Osteoblast (primary cell): Measurements from ENCODE around the gene RBP7. TPM values are rescaled to one million over a fixed set of nuclear protein-coding genes. Genes with fewer than 3 reads are reported as not detected.
A peak's percentile ranks its signal among the peaks of the same experiment; 100 is the strongest.

ENCODE experiments used
- DNase-seq: peaks from one replicate; pipeline ENCODE4 v3.0.0; 2011; ENCODE audit warnings: low spot score, mixed read lengths; ENCODE audit not compliant: insufficient read length; ENCODE audit errors: missing footprints
- H2AFZ ChIP-seq: 2 replicates; pipeline ENCODE4 v1.6.0; 2011; ENCODE audit warnings: mild to moderate bottlenecking, low read length
- H3K27ac ChIP-seq: 2 replicates; pipeline ENCODE4 v1.5.1; 2011; ENCODE audit warnings: mild to moderate bottlenecking, low read depth, low read length, moderate library complexity
- H3K27me3 ChIP-seq: 2 replicates; pipeline ENCODE4 v1.6.0; 2012; ENCODE audit warnings: mild to moderate bottlenecking, control low read depth, inconsistent platforms, low read length, moderate library complexity; ENCODE audit not compliant: insufficient read depth
- H3K36me3 ChIP-seq: 2 replicates; pipeline ENCODE4 v1.5.1; 2011; ENCODE audit warnings: mild to moderate bottlenecking, low read length, control low read depth, moderate library complexity; ENCODE audit not compliant: insufficient read depth
- H3K4me1 ChIP-seq: 2 replicates; pipeline ENCODE4 v1.5.1; 2011; ENCODE audit warnings: mild to moderate bottlenecking, low read length, control low read depth, moderate library complexity; ENCODE audit not compliant: insufficient read depth
- H3K4me2 ChIP-seq: 2 replicates; pipeline ENCODE4 v1.6.0; 2011; ENCODE audit warnings: mild to moderate bottlenecking, low read length; ENCODE audit not compliant: insufficient read depth
- H3K4me3 ChIP-seq: fragments of 200-600 bp; sonication (generic); 3 replicates; pipeline ENCODE4 v1.5.1; 2012; ENCODE audit warnings: mild to moderate bottlenecking, low read length, inconsistent platforms; ENCODE audit not compliant: insufficient read depth
- H3K79me2 ChIP-seq: 2 replicates; pipeline ENCODE4 v1.6.0; 2012; ENCODE audit warnings: mild to moderate bottlenecking, low read length, control low read depth, inconsistent platforms; ENCODE audit not compliant: insufficient read depth
- H3K9me3 ChIP-seq: 2 replicates; pipeline ENCODE4 v1.5.1; 2011; ENCODE audit warnings: low read depth, low read length, control low read depth
- H4K20me1 ChIP-seq: 2 replicates; pipeline ENCODE4 v1.6.0; 2012; ENCODE audit warnings: mild to moderate bottlenecking, low read length, control low read depth; ENCODE audit not compliant: insufficient read depth
- CTCF ChIP-seq: IDR thresholded peaks from 2 replicates; pipeline ENCODE4 v1.5.1; 2011; ENCODE audit warnings: mild to moderate bottlenecking, low read depth, low read length, moderate library complexity; ENCODE audit errors: extremely low read depth
- total RNA-seq: library from RNA; depleted of rRNA; stranded (reverse); fragments of >200 nt; gene quantifications from 2 replicates; pipeline ENCODE4 v1.2.3, GENCODE V29; 2012

RBP7 gene
- total RNA-seq, 1 donor = not detected

GRCh38 chr1:10045480-10046355 is 48.7 kb downstream of the RBP7 start:
- peaks cover 91% of the 10 kb centered on the region for H3K79me2 ChIP-seq
- H3K4me3 ChIP-seq = no peak overlapping the region
- peak overlapping the region; percentile 48 for H3K4me2 ChIP-seq
- H3K27me3 ChIP-seq = no peaks in the 10 kb centered on the region
- H3K4me1 ChIP-seq = peaks cover 18% of the 10 kb centered on the region
- H3K27ac ChIP-seq = peak overlapping the region; percentile 12
- peaks cover 49% of the 10 kb centered on the region for H4K20me1 ChIP-seq
- no peaks in the 10 kb centered on the region for H3K36me3 ChIP-seq
- peak; percentile 36 for DNase-seq
- TF ChIP-seq CTCF = no peak
- no peaks in the 10 kb centered on the region for H3K9me3 ChIP-seq
- no peak overlapping the region for H2AFZ ChIP-seq

- H4K20me1 ChIP-seq = peaks cover 49% of the 10 kb centered on the region
- no peak overlapping the region for H2AFZ ChIP-seq
- H3K27ac ChIP-seq = peak overlapping the region; percentile 12
- TF ChIP-seq CTCF = no peak
- H3K4me3 ChIP-seq = no peak overlapping the region
- peaks cover 92% of the 10 kb centered on the region for H3K79me2 ChIP-seq
- peak overlapping the region; percentile 48 for H3K4me2 ChIP-seq
- no peaks in the 10 kb centered on the region for H3K27me3 ChIP-seq
- no peaks in the 10 kb centered on the region for H3K9me3 ChIP-seq
- DNase-seq = peak; percentile 67
- H3K36me3 ChIP-seq = no peaks in the 10 kb centered on the region
- peaks cover 18% of the 10 kb centered on the region for H3K4me1 ChIP-seq
Observed at GRCh38 chr1:10046356-10047085, 49.5 kb downstream of the RBP7 start.

- no peak for DNase-seq
- H3K4me2 ChIP-seq = no peak overlapping the region
- H3K9me3 ChIP-seq = no peaks in the 10 kb centered on the region
- no peaks in the 10 kb centered on the region for H3K36me3 ChIP-seq
- H3K27ac ChIP-seq = no peak overlapping the region
- H3K4me3 ChIP-seq = no peak overlapping the region
- H3K27me3 ChIP-seq = no peaks in the 10 kb centered on the region
- peaks cover 18% of the 10 kb centered on the region for H3K4me1 ChIP-seq
- no peak overlapping the region for H2AFZ ChIP-seq
- peaks cover 49% of the 10 kb centered on the region for H4K20me1 ChIP-seq
- no peak for TF ChIP-seq CTCF
- H3K79me2 ChIP-seq = peaks cover 92% of the 10 kb centered on the region
Observed at GRCh38 chr1:10048601-10049000, 51.6 kb downstream of the RBP7 start.

GRCh38 chr1:10050611-10051010 is 53.6 kb downstream of the RBP7 start:
- DNase-seq = no peak
- Histone ChIP-seq H3K36me3 (no peaks in the 10 kb centered on the region), H3K4me3 (no peak overlapping the region), H4K20me1 (peaks cover 35% of the 10 kb centered on the region), H3K9me3 (no peaks in the 10 kb centered on the region), H2AFZ (no peak overlapping the region), H3K4me1 (peaks cover 14% of the 10 kb centered on the region), H3K4me2 (no peak overlapping the region), H3K27ac (no peak overlapping the region), H3K27me3 (no peaks in the 10 kb centered on the region), H3K79me2 (peaks cover 86% of the 10 kb centered on the region)
- no peak for TF ChIP-seq CTCF
